ENCODE measurements around the gene COPZ2.

DNA sequence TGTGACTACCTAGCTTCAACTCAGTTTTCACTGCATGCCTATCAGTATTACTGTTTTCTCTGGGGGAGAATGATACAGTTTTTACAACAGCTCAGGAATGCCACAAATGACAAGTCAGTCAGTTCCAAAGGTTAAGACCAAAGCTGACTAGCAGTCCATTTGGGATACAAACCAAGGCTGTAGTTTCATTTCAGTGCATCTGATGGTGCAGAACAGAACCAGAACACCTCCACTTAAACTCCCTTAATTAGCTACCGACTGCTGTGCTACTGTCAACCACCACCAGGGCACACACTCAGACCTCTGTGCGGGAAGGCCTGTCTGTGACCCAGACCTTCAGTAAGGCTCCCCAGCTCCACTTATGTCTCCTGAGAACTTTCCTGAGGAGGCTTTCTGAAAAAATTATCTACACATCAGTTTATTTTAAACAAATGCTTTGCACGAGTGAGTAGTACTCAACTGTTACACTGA is 30.9 kb upstream of the COPZ2 start:
- TF ChIP-seq, protein P1, sequence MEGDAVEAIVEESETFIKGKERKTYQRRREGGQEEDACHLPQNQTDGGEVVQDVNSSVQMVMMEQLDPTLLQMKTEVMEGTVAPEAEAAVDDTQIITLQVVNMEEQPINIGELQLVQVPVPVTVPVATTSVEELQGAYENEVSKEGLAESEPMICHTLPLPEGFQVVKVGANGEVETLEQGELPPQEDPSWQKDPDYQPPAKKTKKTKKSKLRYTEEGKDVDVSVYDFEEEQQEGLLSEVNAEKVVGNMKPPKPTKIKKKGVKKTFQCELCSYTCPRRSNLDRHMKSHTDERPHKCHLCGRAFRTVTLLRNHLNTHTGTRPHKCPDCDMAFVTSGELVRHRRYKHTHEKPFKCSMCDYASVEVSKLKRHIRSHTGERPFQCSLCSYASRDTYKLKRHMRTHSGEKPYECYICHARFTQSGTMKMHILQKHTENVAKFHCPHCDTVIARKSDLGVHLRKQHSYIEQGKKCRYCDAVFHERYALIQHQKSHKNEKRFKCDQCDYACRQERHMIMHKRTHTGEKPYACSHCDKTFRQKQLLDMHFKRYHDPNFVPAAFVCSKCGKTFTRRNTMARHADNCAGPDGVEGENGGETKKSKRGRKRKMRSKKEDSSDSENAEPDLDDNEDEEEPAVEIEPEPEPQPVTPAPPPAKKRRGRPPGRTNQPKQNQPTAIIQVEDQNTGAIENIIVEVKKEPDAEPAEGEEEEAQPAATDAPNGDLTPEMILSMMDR (IDR thresholded peaks at IDR 0.05), result peak in 1 of 2 donors; percentile 27
- no peak for TF ChIP-seq POLR2AphosphoS5 (IDR thresholded peaks at IDR 0.05)
- no peak for TF ChIP-seq POLR2A (IDR thresholded peaks at IDR 0.05)
- no peak for TF ChIP-seq EP300 (IDR thresholded peaks at IDR 0.05)

Measured in suprapubic skin (tissue), 4 donors.